Parathyroid adenoma (tissue), 2 donors: ENCODE results near the gene MYL5.
A peak's percentile ranks its signal among the peaks of the same experiment; 100 is the strongest.

Experiments
- H2AFZ ChIP-seq: fragments of 300-600 bp; sonication (generic); one replicate; pipeline ENCODE4 v1.7.0; 2017; ENCODE audit warnings: antibody characterized with exemption, mild to moderate bottlenecking
- H3K27ac ChIP-seq: fragments of 300-600 bp; sonication (generic); one replicate; pipeline ENCODE4 v1.7.0; 2017
- H3K27me3 ChIP-seq: fragments of 300-600 bp; sonication (generic); one replicate; pipeline ENCODE4 v1.7.0; 2017; ENCODE audit warnings: low read length; ENCODE audit not compliant: control insufficient read depth, insufficient read depth
- H3K36me3 ChIP-seq: fragments of 300-600 bp; sonication (generic); one replicate; pipeline ENCODE4 v1.7.0; 2017; ENCODE audit warnings: low read length; ENCODE audit not compliant: control insufficient read depth, insufficient read depth
- H3K4me1 ChIP-seq: fragments of 300-600 bp; sonication (generic); one replicate; pipeline ENCODE4 v1.7.0; 2017; ENCODE audit warnings: control low read depth
- H3K4me2 ChIP-seq: fragments of 300-600 bp; sonication (generic); one replicate; pipeline ENCODE4 v1.7.0; 2017; ENCODE audit warnings: low read length
- H3K4me3 ChIP-seq: fragments of 300-600 bp; sonication (generic); one replicate; pipeline ENCODE4 v1.7.0; 2017; ENCODE audit warnings: low read depth, low read length
- H3K79me2 ChIP-seq: fragments of 300-600 bp; sonication (generic); one replicate; pipeline ENCODE4 v1.7.0; 2017; ENCODE audit warnings: control low read depth
- H3K9ac ChIP-seq: fragments of 300-600 bp; sonication (generic); one replicate; pipeline ENCODE4 v1.7.0; 2017; ENCODE audit warnings: mild to moderate bottlenecking
- H3K9me3 ChIP-seq: fragments of 300-600 bp; sonication (generic); one replicate; pipeline ENCODE4 v1.7.0; 2017; ENCODE audit warnings: low read length; ENCODE audit not compliant: control insufficient read depth
- CTCF ChIP-seq: fragments of 300-600 bp; sonication (generic); IDR thresholded peaks from one replicate; pipeline ENCODE4 v1.7.0; 2017; ENCODE audit warnings: antibody characterized with exemption, mild to moderate bottlenecking
- donor health status: primary hyperparathyroidism.

The MYL5 gene

DNA sequence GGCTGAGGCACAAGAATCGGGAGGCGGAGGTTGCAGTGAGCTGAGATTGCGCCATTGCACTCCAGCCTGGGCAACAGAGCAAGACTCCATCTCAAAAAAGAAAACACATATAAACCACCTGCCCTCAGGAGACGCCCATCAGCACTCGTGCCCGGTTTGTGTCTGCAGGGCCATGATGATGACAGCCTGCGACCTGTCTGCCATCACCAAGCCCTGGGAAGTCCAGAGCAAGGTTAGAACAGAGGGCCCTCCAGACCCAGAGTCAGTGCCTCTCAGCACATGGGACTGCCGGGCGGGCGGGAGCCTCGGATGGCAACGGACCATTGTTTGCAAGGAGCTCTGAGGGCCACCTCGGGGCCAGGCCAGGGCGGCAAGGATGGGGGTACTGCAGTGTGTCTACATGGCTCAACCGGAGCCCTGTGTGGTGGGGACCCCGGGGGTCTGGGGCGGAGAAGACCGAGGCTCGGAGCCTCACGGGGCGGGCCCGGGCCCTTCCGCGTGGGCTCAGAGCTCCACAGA, 9.6 kb upstream of the MYL5 start:
- Histone ChIP-seq H3K9me3 (no peaks in the 10 kb centered on the region), H3K36me3 (no peaks in the 10 kb centered on the region), H3K4me2 (peak overlapping the region; percentile 70), H3K9ac (no peak overlapping the region), H3K4me3 (peak overlapping the region; percentile 67), H3K4me1 (no peaks in the 10 kb centered on the region), H3K27me3 (no peaks in the 10 kb centered on the region), H3K27ac (no peak overlapping the region), H2AFZ (no peak overlapping the region), H3K79me2 (no peaks in the 10 kb centered on the region)
- no peak for TF ChIP-seq CTCF

DNA sequence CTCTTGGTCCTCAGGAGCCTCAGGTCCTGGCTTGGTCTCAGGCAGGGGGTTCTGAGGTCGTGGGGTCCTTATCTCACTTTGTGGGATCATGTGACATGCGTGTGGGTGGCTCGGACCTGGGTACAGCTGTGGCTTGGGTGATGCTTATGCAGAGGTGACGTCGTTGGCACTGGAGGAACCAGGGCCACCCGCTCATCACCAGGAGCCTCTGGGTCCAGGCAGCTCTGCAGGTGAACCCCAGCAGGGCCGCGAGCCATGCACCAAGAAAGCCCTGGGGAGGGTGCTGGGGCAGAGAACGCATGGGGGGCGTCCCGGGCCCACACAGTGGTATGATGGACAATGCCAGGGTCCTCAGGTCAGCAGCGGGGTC, 9.0 kb upstream of the MYL5 start:
- Histone ChIP-seq H3K27ac (no peak overlapping the region), H3K27me3 (no peaks in the 10 kb centered on the region), H3K4me1 (no peaks in the 10 kb centered on the region), H3K4me2 (no peak overlapping the region), H3K36me3 (no peaks in the 10 kb centered on the region), H3K9ac (no peak overlapping the region), H2AFZ (no peak overlapping the region), H3K4me3 (no peak overlapping the region), H3K79me2 (no peaks in the 10 kb centered on the region), H3K9me3 (no peaks in the 10 kb centered on the region)
- TF ChIP-seq CTCF = no peak

- no peak overlapping the region for H3K4me3 ChIP-seq
These were observed 8.4 kb upstream of the MYL5 start for GRCh38 chr4:665751-666435.

DNA sequence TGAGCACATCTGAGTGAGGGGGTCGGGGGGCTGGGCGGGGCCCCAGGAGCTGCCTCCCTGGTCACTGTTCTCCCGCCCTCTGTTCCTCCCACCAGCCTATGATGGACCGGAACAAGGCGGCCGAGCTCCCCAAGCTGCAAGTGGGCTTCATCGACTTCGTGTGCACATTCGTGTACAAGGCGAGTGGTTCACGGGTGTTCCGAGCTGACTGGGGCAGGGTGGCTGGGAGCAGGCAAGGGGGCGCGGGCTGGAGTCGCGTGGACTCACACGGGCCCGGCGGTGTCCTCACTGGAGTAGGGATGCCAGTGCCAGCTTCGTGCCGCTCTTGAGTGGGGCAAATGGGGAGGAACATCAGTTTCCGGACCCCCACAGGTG, 7.9 kb upstream of the MYL5 start:
- Histone ChIP-seq H3K27me3 (no peaks in the 10 kb centered on the region), H3K9me3 (no peaks in the 10 kb centered on the region), H3K27ac (no peak overlapping the region), H3K9ac (no peak overlapping the region), H3K79me2 (no peaks in the 10 kb centered on the region), H3K4me2 (no peak overlapping the region), H3K4me1 (no peaks in the 10 kb centered on the region), H2AFZ (no peak overlapping the region), H3K36me3 (no peaks in the 10 kb centered on the region), H3K4me3 (no peak overlapping the region)
- TF ChIP-seq CTCF = no peak

More at GRCh38 chr4:665751-666435, 8.4 kb upstream of the MYL5 start:
- no peaks in the 10 kb centered on the region for H3K27me3 ChIP-seq
- H3K4me1 ChIP-seq = no peaks in the 10 kb centered on the region
- H3K27ac ChIP-seq = no peak overlapping the region
- H3K79me2 ChIP-seq = no peaks in the 10 kb centered on the region
- no peak for TF ChIP-seq CTCF
- H3K36me3 ChIP-seq = no peaks in the 10 kb centered on the region
- H3K9me3 ChIP-seq = no peaks in the 10 kb centered on the region
- H2AFZ ChIP-seq = no peak overlapping the region
- H3K9ac ChIP-seq = no peak overlapping the region
- no peak overlapping the region for H3K4me2 ChIP-seq
